H1 (cell line): ENCODE data around the gene AGER. TPM values are rescaled to one million over a fixed set of nuclear protein-coding genes. Genes with fewer than 3 reads are reported as not detected.

Source experiments
- CTCF ChIA-PET: fragments of 300-600 bp; sonication (Branson Sonifier 250); formaldehyde crosslinking; loops from one replicate; lab custom pipeline; 2021; ENCODE audit not compliant: partially characterized antibody; lab: Charles Lee
- POLR2A ChIA-PET: fragments of 300-600 bp; sonication (Branson Sonifier 250); formaldehyde crosslinking; loops from one replicate; lab custom pipeline; 2021; ENCODE audit warnings: inconsistent platforms; ENCODE audit not compliant: partially characterized antibody; lab: Charles Lee
- DNase-seq, 2 experiments: peaks; one replicate each; pipeline versions ENCODE4 v3.0.0 to v3.0.0-alpha.2; 2010 to 2022; ENCODE audit warnings: low spot score in 2 of 2, low read depth in 1 of 2, mixed read lengths in 1 of 2
- FAIRE-seq: peaks from 2 replicates; lab custom pipeline; 2011; peaks lifted over from hg19 to GRCh38; lab: Jason Lieb, UNC
- H2AFZ ChIP-seq: 2 replicates; pipeline ENCODE4 v1.8.1; 2012; ENCODE audit warnings: low read length, inconsistent platforms
- H2AK5ac ChIP-seq: 2 replicates; pipeline ENCODE4 v1.6.1; 2013; ENCODE audit warnings: low read depth, low read length
- H2BK120ac ChIP-seq: replicated peaks from 2 replicates; pipeline ENCODE3; 2013; ENCODE audit warnings: low read depth, low read length, inconsistent platforms
- H2BK12ac ChIP-seq: 2 replicates; pipeline ENCODE4 v1.6.1; 2013; ENCODE audit warnings: low read depth, low read length
- H2BK15ac ChIP-seq: 2 replicates; pipeline ENCODE4 v1.6.1; 2013; ENCODE audit warnings: low read length
- H2BK20ac ChIP-seq: 2 replicates; pipeline ENCODE4 v1.6.1; 2013; ENCODE audit warnings: low read length
- H2BK5ac ChIP-seq: 2 replicates; pipeline ENCODE4 v1.6.1; 2013; ENCODE audit warnings: low read depth, low read length
- H3K14ac ChIP-seq: 2 replicates; pipeline ENCODE4 v1.6.1; 2013; ENCODE audit warnings: inconsistent platforms; ENCODE audit not compliant: insufficient read length
- H3K18ac ChIP-seq: 2 replicates; pipeline ENCODE4 v1.6.1; 2013; ENCODE audit warnings: low read length; ENCODE audit errors: extremely low read depth
- H3K23ac ChIP-seq: 2 replicates; pipeline ENCODE4 v1.6.1; 2013; ENCODE audit warnings: inconsistent platforms; ENCODE audit not compliant: insufficient read length
- H3K23me2 ChIP-seq: 2 replicates; pipeline ENCODE4 v1.6.1; 2013; ENCODE audit warnings: low read depth, low read length
- H3K27ac ChIP-seq: 2 replicates; pipeline ENCODE4 v1.6.1; 2011; ENCODE audit warnings: low read depth, low read length, inconsistent platforms
- H3K27me3 ChIP-seq, 4 experiments: replicated peaks in 1 of 4; 1 replicate in 1 of 4; 2 replicates in 3 of 4; pipeline versions ENCODE4 v1.6.1 to v1.8.1; 2011 to 2013; ENCODE audit warnings: low read length in 3 of 4, mild to moderate bottlenecking in 3 of 4, inconsistent platforms in 2 of 4, mixed read lengths in 2 of 4, moderate library complexity in 1 of 4; ENCODE audit not compliant: control insufficient read depth in 3 of 4, insufficient read depth in 3 of 4; ENCODE audit errors: extremely low read depth in 1 of 4
- H3K36me3 ChIP-seq, 4 experiments: 2 replicates each; pipeline versions ENCODE4 v1.6.1 to v1.8.1; 2011 to 2013; ENCODE audit warnings: mild to moderate bottlenecking in 4 of 4, low read length in 3 of 4, moderate library complexity in 2 of 4, control low read depth in 1 of 4, inconsistent platforms in 1 of 4; ENCODE audit not compliant: insufficient read depth in 4 of 4, control insufficient read depth in 2 of 4
- H3K4ac ChIP-seq: replicated peaks from 2 replicates; pipeline ENCODE3; 2013; ENCODE audit warnings: low read length, low read depth, mixed read lengths, inconsistent platforms; ENCODE audit not compliant: insufficient read length
- H3K4me1 ChIP-seq, 4 experiments: replicated peaks in 1 of 4; 1 replicate in 1 of 4; 2 replicates in 3 of 4; pipeline versions ENCODE4 v1.6.1 to v1.8.1; 2011 to 2013; ENCODE audit warnings: low read length in 3 of 4, inconsistent platforms in 2 of 4, mixed read lengths in 1 of 4; ENCODE audit not compliant: insufficient read depth in 4 of 4, control insufficient read depth in 3 of 4
- H3K4me2 ChIP-seq, 2 experiments: 2 replicates each; pipeline versions ENCODE4 v1.6.1 to v1.8.1; 2011 to 2013; ENCODE audit warnings: low read depth in 2 of 2, low read length in 2 of 2, control low read depth in 1 of 2, inconsistent platforms in 1 of 2, mild to moderate bottlenecking in 1 of 2; ENCODE audit not compliant: insufficient read depth in 1 of 2
- H3K4me3 ChIP-seq, 4 experiments: fragments of 200-600, 300-600 bp in 1 of 4; sonication (generic), shearing (Covaris generic), sonication (Bioruptor Twin) in 1 of 4; 2 replicates each; pipeline versions ENCODE4 v1.5.1 to v1.8.1; 2011 to 2016; ENCODE audit warnings: low read length in 4 of 4, low read depth in 3 of 4, control low read depth in 2 of 4, inconsistent platforms in 2 of 4, mild to moderate bottlenecking in 2 of 4, mixed read lengths in 1 of 4, moderate library complexity in 1 of 4; ENCODE audit not compliant: insufficient read depth in 2 of 4; ENCODE audit errors: extremely low read depth in 1 of 4
- H3K56ac ChIP-seq: replicated peaks from 2 replicates; pipeline ENCODE3; 2013; ENCODE audit warnings: low read depth, mild to moderate bottlenecking, mixed read lengths, low read length, inconsistent platforms; ENCODE audit not compliant: insufficient read length
- H3K79me1 ChIP-seq: 2 replicates; pipeline ENCODE4 v1.6.1; 2013; ENCODE audit warnings: low read depth, low read length, control low read depth
- H3K79me2 ChIP-seq, 2 experiments: 2 replicates each; pipeline versions ENCODE4 v1.6.1 to v1.8.1; 2012 to 2013; ENCODE audit warnings: low read length in 2 of 2, mild to moderate bottlenecking in 2 of 2, inconsistent platforms in 1 of 2; ENCODE audit not compliant: insufficient read depth in 2 of 2, control insufficient read depth in 1 of 2
- H3K9ac ChIP-seq, 4 experiments: replicated peaks in 1 of 4; 1 replicate in 1 of 4; 2 replicates in 3 of 4; pipeline versions ENCODE4 v1.6.1 to v1.8.1; 2011 to 2013; ENCODE audit warnings: low read depth in 3 of 4, low read length in 3 of 4, control low read depth in 2 of 4, mild to moderate bottlenecking in 2 of 4, moderate library complexity in 2 of 4, inconsistent platforms in 1 of 4; ENCODE audit errors: extremely low read depth in 1 of 4
- H3K9me3 ChIP-seq, 2 experiments: 2 replicates each; pipeline versions ENCODE4 v1.6.1 to v1.8.1; 2012 to 2013; ENCODE audit warnings: mild to moderate bottlenecking in 2 of 2, moderate library complexity in 2 of 2, control low read depth in 1 of 2, inconsistent platforms in 1 of 2, low read depth in 1 of 2, low read length in 1 of 2, mixed read lengths in 1 of 2; ENCODE audit not compliant: insufficient read depth in 2 of 2
- H4K20me1 ChIP-seq, 2 experiments: replicated peaks in 1 of 2; 2 replicates each; pipeline versions ENCODE3 to v1.8.1; 2011 to 2013; ENCODE audit warnings: inconsistent platforms in 2 of 2, low read length in 2 of 2, mild to moderate bottlenecking in 1 of 2; ENCODE audit not compliant: insufficient read depth in 2 of 2, control insufficient read depth in 1 of 2
- H4K5ac ChIP-seq: 2 replicates; pipeline ENCODE4 v1.6.1; 2013; ENCODE audit warnings: low read length, low read depth, mixed read lengths, inconsistent platforms; ENCODE audit not compliant: insufficient read length
- H4K8ac ChIP-seq: 2 replicates; pipeline ENCODE4 v1.8.0; 2013; ENCODE audit warnings: mild to moderate bottlenecking, moderate library complexity, low read length, inconsistent platforms; ENCODE audit not compliant: insufficient read depth; ENCODE audit errors: extremely low read depth
- H4K91ac ChIP-seq: replicated peaks from 2 replicates; pipeline ENCODE3; 2013; ENCODE audit warnings: low read length, mixed read lengths, inconsistent platforms; ENCODE audit not compliant: insufficient read length
- CREB1 ChIP-seq: IDR thresholded peaks from 2 replicates; pipeline ENCODE4 v1.6.1; 2012; ENCODE audit warnings: inconsistent platforms
- KDM1A ChIP-seq: fragments of 200-600, 300-600 bp; sonication (generic); IDR thresholded peaks from 2 replicates; pipeline ENCODE4 v1.7.1; 2016; ENCODE audit warnings: mild to moderate bottlenecking, low read length, borderline replicate concordance
- KDM4A ChIP-seq: IDR thresholded peaks from one replicate; pipeline ENCODE4 v1.7.1; 2012; ENCODE audit warnings: low read depth, mild to moderate bottlenecking, moderate library complexity, low read length, inconsistent platforms; ENCODE audit not compliant: severe bottlenecking
- SRF ChIP-seq: IDR thresholded peaks from 2 replicates; pipeline ENCODE4 v1.6.1; 2011; ENCODE audit warnings: mild to moderate bottlenecking, low read depth, low read length, moderate library complexity
- WGBS, 2 experiments: shearing (Covaris generic) in 1 of 2; methylation state at CpG; one replicate each; pipeline versions ENCODE4 v1.1.6 to v1.1.7; 2013 to 2015; ENCODE audit warnings: low lambda C conversion rate in 2 of 2, mixed read lengths in 2 of 2, inconsistent platforms in 1 of 2, low coverage in 1 of 2, missing lambda C conversion rate in 1 of 2; ENCODE audit not compliant: insufficient replicate concordance in 2 of 2, insufficient coverage in 1 of 2, insufficient read length in 1 of 2; ENCODE audit errors: extremely low coverage in 1 of 2, missing lambda C conversion rate in 1 of 2; 5-methylcytosine and 5-hydroxymethylcytosine counted together
- polyA plus RNA-seq, 7 experiments: library from polyadenylated mRNA; depleted of rRNA in 3 of 7; stranded (reverse) in 5 of 7; unstranded in 2 of 7; fragments of >200 nt in 5 of 7; fragments of 200-250 nt in 2 of 7; gene quantifications; 1 replicate in 5 of 7; 2 replicates in 1 of 7; 4 replicates in 1 of 7; pipeline versions ENCODE4 v1.2.1 to v1.2.3, GENCODE V29; 2011 to 2013; ENCODE audit warnings: missing spikeins in 2 of 7, mixed read lengths in 2 of 7
- total RNA-seq: library from RNA; stranded (reverse); fragmentation: NEBNext Ultra II Directional; extraction: Animal tissue kit (Norgen Biotek cat#: 25700); gene quantifications from 2 replicates; pipeline ENCODE4 v1.2.1, GENCODE V29; 2021

Gene AGER
- total and polyA plus RNA-seq, 2 of the 8 experiments (the other 6 are each of a cell fraction or from before 2014, with no cell fraction given): 3.8 to 10.9 TPM

DNA sequence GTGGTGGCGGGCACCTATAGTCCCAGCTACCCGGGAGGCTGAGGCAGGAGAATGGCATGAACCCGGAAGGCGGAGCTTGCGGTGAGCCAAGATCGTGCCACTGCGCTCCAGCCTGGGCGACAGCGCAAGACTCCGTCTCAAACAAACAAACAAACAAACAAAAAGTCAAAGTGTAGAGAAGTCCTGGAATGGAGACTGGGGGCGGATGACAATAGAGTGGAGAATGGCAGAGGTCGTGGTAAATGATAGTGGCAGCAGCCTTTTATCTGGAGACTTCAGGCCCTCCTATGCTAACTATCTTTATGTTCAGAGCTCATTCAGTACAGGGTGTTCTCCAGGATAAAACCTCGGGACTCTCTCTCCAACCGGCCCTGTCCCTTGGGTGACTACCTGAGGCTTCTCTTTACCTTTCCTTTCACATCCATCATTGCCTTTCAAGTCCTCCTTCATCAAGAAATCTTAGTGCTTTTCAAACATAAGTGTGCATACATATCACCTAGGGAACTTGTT lies 52.6 kb downstream of the AGER start:
- Histone ChIP-seq H3K27me3 (no peaks in the 10 kb centered on the region), H2AFZ (no peak overlapping the region), H3K4me2 (no peak overlapping the region), H2BK5ac (no peak overlapping the region)
- no peak for TF ChIP-seq CREB1
- no peak for TF ChIP-seq KDM1A
- no peak for TF ChIP-seq SRF
- TF ChIP-seq KDM4A: no peak
- TF ChIP-seq, all 59 proteins: peak for 0
- Histone ChIP-seq H4K20me1 (no peaks in the 10 kb centered on the region), H3K23ac (no peak overlapping the region), H2BK120ac (no peak overlapping the region), H3K36me3 (no peaks in the 10 kb centered on the region), H2BK12ac (no peak overlapping the region), H2AK5ac (no peak overlapping the region), H3K14ac (no peak overlapping the region), H3K9ac (no peak overlapping the region), H3K79me2 (peaks cover 0 to 12% of the 10 kb centered on the region in 2 experiments; a peak in 1 of 4 replicates), H3K9me3 (no peaks in the 10 kb centered on the region), H2BK15ac (no peak overlapping the region), H3K27ac (no peak overlapping the region), H3K4me3 (no peak overlapping the region), H3K4ac (no peak overlapping the region), H2BK20ac (no peak overlapping the region), H3K56ac (no peak overlapping the region), H4K8ac (no peak overlapping the region), H3K4me1 (peaks cover 3 to 19% (median 8%) of the 10 kb centered on the region in 4 experiments; a peak in 6 of 7 replicates), H4K91ac (no peak overlapping the region), H3K23me2 (peaks cover 5% of the 10 kb centered on the region), H4K5ac (no peak overlapping the region), H3K18ac (no peak overlapping the region), H3K79me1 (0 out of 2 replicates have a peak, but pooled peaks cover 2% of the 10 kb centered on the region)
- ChIA-PET CTCF (interaction anchor here (2.1 to 5.6 kb wide), 2 partner anchors 13 to 17 kb away, joined by 8 to 76 read pairs; no protein-coding TSS in a partner anchor), POLR2A (interaction anchor here (1.0 to 6.5 kb wide), 5 partner anchors 9 to 21 kb away, joined by 4 to 70 read pairs (median 21); partner anchors contain the start of gene PRRT1)
- no peak for DNase-seq
- 80% methylated on average over 14 of the region's 14 CpGs; no CpG with 5 or more reads in 1 of the 2 experiments for WGBS, 2 experiments
- FAIRE-seq: no peak
